Colonic mucosa (tissue), 4 donors: Measurements from ENCODE around the gene KCNJ1. TPM values are rescaled to one million over a fixed set of nuclear protein-coding genes. Genes with fewer than 3 reads are reported as not detected.

Experiments used
- DNase-seq: peaks from one replicate; pipeline ENCODE4 v3.0.0-alpha.2; 2020
- H3K27ac ChIP-seq: fragments of 200-600 bp; one replicate; pipeline ENCODE4 v1.8.0; 2021
- H3K27me3 ChIP-seq: fragments of 200-600 bp; one replicate; pipeline ENCODE4 v1.8.0; 2021
- H3K36me3 ChIP-seq: fragments of 200-600 bp; one replicate; pipeline ENCODE4 v1.8.0; 2021
- H3K4me1 ChIP-seq: fragments of 200-600 bp; one replicate; pipeline ENCODE4 v1.8.0; 2021; ENCODE audit warnings: mild to moderate bottlenecking
- H3K4me3 ChIP-seq: fragments of 200-600 bp; one replicate; pipeline ENCODE4 v1.8.0; 2021
- H3K9ac ChIP-seq, 2 donors: one replicate each; pipeline ENCODE4 v1.7.0; 2013; ENCODE audit warnings: control low read depth in 2 of 2, low read depth in 2 of 2, low read length in 2 of 2
- H3K9me3 ChIP-seq: fragments of 200-600 bp; one replicate; pipeline ENCODE4 v1.8.0; 2021
- CTCF ChIP-seq: fragments of 200-600 bp; IDR thresholded peaks from one replicate; pipeline ENCODE4 v1.8.0; 2022; ENCODE audit warnings: antibody characterized with exemption, mild to moderate bottlenecking
- intact Hi-C: fragments of 100-400 bp; cut with DNase I; formaldehyde crosslinking; loops from one replicate; pipeline ENCODE4 v1.14.1; 2022
- total RNA-seq, 2 donors: library from RNA; stranded (reverse); fragmentation: NEBNext Ultra II Directional in 1 of 2; extraction: Animal tissue kit (Norgen Biotek cat#: 25700) in 1 of 2; gene quantifications; one replicate each; pipeline ENCODE4 v1.2.1, GENCODE V29; 2021
- donor health status: healthy.
- donor health status: DM: no; HTN: no; CAD: no.
- donor health status: DM: no; HTN: no; CAD: no.

KCNJ1 gene
- total RNA-seq: not detected

- no peak within 1 kb of the TSS for H3K9ac ChIP-seq
- no peak for TF ChIP-seq CTCF
- no peaks in the 10 kb centered on the region for H3K4me1 ChIP-seq
- no peaks in the 10 kb centered on the region for H3K36me3 ChIP-seq
- H3K4me3 ChIP-seq: no peak within 1 kb of the TSS
- DNase-seq: no peak
- intact Hi-C loops: no loop called here
- no peak within 1 kb of the TSS for H3K27ac ChIP-seq
- H3K9me3 ChIP-seq: no peaks in the 10 kb centered on the region
- H3K27me3 ChIP-seq: no peaks in the 10 kb centered on the region
Observed at GRCh38 chr11:128867277-128867676, at the start of gene KCNJ1. TSS of gene KCNJ1 (minus strand) at chr11:128867296. CDS start at chr11:128840243, 27,053 bp downstream.

- Histone ChIP-seq H3K27ac (no peak overlapping the region), H3K4me1 (no peaks in the 10 kb centered on the region), H3K9me3 (no peaks in the 10 kb centered on the region), H3K4me3 (no peak overlapping the region), H3K27me3 (no peaks in the 10 kb centered on the region), H3K36me3 (no peaks in the 10 kb centered on the region), H3K9ac (no peak overlapping the region)
- no peak for TF ChIP-seq CTCF
- intact Hi-C loops: no loop called here
- no peak for DNase-seq
Observed at GRCh38 chr11:128916681-128917080, 49.6 kb upstream of the KCNJ1 start.

- H3K9me3 ChIP-seq: no peaks in the 10 kb centered on the region
- no peak for DNase-seq
- no peak for TF ChIP-seq CTCF
- H3K9ac ChIP-seq: no peak overlapping the region
- H3K27me3 ChIP-seq: no peaks in the 10 kb centered on the region
- H3K27ac ChIP-seq: no peak overlapping the region
- no peak overlapping the region for H3K4me3 ChIP-seq
- intact Hi-C loops: no loop called here
- no peaks in the 10 kb centered on the region for H3K36me3 ChIP-seq
- H3K4me1 ChIP-seq: no peaks in the 10 kb centered on the region
Observed at GRCh38 chr11:128916037-128916572, 49.0 kb upstream of the KCNJ1 start.

- no peak overlapping the region for H3K27ac ChIP-seq
Observed at GRCh38 chr11:128915149-128915521, 48.0 kb upstream of the KCNJ1 start.

GRCh38 chr11:128914216-128915148 is 47.4 kb upstream of the KCNJ1 start:
- no peak overlapping the region for H3K27ac ChIP-seq
- H3K27me3 ChIP-seq: no peaks in the 10 kb centered on the region
- intact Hi-C loops: no loop called here
- no peaks in the 10 kb centered on the region for H3K9me3 ChIP-seq
- no peak overlapping the region for H3K4me3 ChIP-seq
- H3K4me1 ChIP-seq: no peaks in the 10 kb centered on the region
- no peak overlapping the region for H3K9ac ChIP-seq
- no peak for TF ChIP-seq CTCF
- H3K36me3 ChIP-seq: no peaks in the 10 kb centered on the region
- DNase-seq: no peak

More at GRCh38 chr11:128915149-128915521, 48.0 kb upstream of the KCNJ1 start:
- no peak for DNase-seq
- H3K9me3 ChIP-seq: no peaks in the 10 kb centered on the region
- no peak overlapping the region for H3K4me3 ChIP-seq
- no peak for TF ChIP-seq CTCF
- no peaks in the 10 kb centered on the region for H3K27me3 ChIP-seq
- intact Hi-C loops: no loop called here
- no peaks in the 10 kb centered on the region for H3K4me1 ChIP-seq
- H3K36me3 ChIP-seq: no peaks in the 10 kb centered on the region
- H3K9ac ChIP-seq: no peak overlapping the region
